ENCODE data around the gene GJD3.
A peak's percentile ranks its signal among the peaks of the same experiment; 100 is the strongest.

The GJD3 gene

GRCh38 chr17:40366861-40367518, 2.5 kb upstream of the GJD3 start:
- DNase-seq = no peak

- no peak for DNase-seq
Observed at GRCh38 chr17:40366076-40366860, 1.7 kb upstream of the GJD3 start.

- DNase-seq = no peak
Observed at GRCh38 chr17:40364906-40365305, 369 bp upstream of the GJD3 start.

GRCh38 chr17:40363111-40363827, 1.3 kb downstream of the GJD3 start:
- DNase-seq = no peak

GRCh38 chr17:40362696-40363110, 1.8 kb downstream of the GJD3 start:
- peak; percentile 78 for DNase-seq

- no peak for DNase-seq
Observed at GRCh38 chr17:40361925-40362695, 2.4 kb downstream of the GJD3 start.

- no peak for DNase-seq
Observed at GRCh38 chr17:40361063-40361924, 3.2 kb downstream of the GJD3 start.

- DNase-seq = no peak
Observed at GRCh38 chr17:40360091-40360490, 4.4 kb downstream of the GJD3 start.

- DNase-seq = peak; percentile 82
Observed at GRCh38 chr17:40358323-40359038, 6.1 kb downstream of the GJD3 start.

- DNase-seq = no peak
Observed at GRCh38 chr17:40356990-40357881, 7.3 kb downstream of the GJD3 start.

- DNase-seq = no peak
Observed at GRCh38 chr17:40355804-40356758, 8.5 kb downstream of the GJD3 start.

GRCh38 chr17:40355123-40355803, 9.3 kb downstream of the GJD3 start:
- DNase-seq = peak; percentile 53

- no peak for DNase-seq
Observed at GRCh38 chr17:40354221-40355122, 10.1 kb downstream of the GJD3 start.

GRCh38 chr17:40352779-40353394, 11.7 kb downstream of the GJD3 start:
- DNase-seq = peak; percentile 37

GRCh38 chr17:40352237-40352778, 12.2 kb downstream of the GJD3 start:
- no peak for DNase-seq

Data from hematopoietic multipotent progenitor cell treated with erythropoietin and hydrocortisone succinate and interleukin-3 and kit ligand, for 8 days (in vitro differentiated cells).